Mammary epithelial cell (primary cell): ENCODE measurements around the gene ALDH3B2.

Experiments
- CTCF ChIP-seq, 2 donors: IDR thresholded peaks in 1 of 2; conservative IDR thresholded peaks in 1 of 2; 2 replicates each; pipeline ENCODE4 v1.5.1; 2011 to 2012; ENCODE audit warnings: inconsistent platforms in 2 of 2, low read length in 2 of 2, mild to moderate bottlenecking in 2 of 2, control low read depth in 1 of 2, low read depth in 1 of 2; ENCODE audit not compliant: insufficient read depth in 1 of 2; ENCODE audit errors: extremely low read depth in 1 of 2
- EZH2 ChIP-seq: IDR thresholded peaks from 2 replicates; pipeline ENCODE4 v1.6.1; 2012; ENCODE audit warnings: low read length, inconsistent platforms, borderline replicate concordance

DNA sequence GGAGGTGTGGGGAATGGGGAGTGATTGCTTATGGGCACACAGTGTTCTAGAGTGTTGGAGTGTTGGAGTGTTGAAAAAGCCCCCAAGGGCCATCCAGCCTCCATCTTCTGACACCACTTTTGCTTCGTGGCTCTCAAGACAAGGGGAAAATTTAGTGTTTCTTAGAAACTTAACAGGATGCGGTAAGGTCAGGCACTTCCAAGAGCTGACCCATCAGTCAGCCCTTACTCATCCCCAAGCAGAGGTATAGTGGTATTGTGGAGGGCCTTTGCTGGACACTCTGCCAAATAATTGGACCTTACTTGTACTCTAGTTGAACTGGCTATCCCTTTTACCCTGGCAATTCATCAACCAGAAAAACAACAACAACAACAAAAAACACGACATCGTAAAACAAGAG, 14.8 kb upstream of the ALDH3B2 start:
- TF ChIP-seq CTCF (conservative IDR thresholded peaks at IDR 0.05 in 1 of 2, IDR thresholded peaks at IDR 0.05 in 1 of 2; ENCODE audit: extremely low read depth in 1 of 2, insufficient read depth in 1 of 2, low read depth in 1 of 2, low read length in 2 of 2) (no peak), EZH2 (no peak)
